PC-3 (cell line): ENCODE data around the gene RTP5. TPM values are rescaled to one million over a fixed set of nuclear protein-coding genes. Genes with fewer than 3 reads are reported as not detected.

ENCODE experiments used
- ATAC-seq: fragments of 200-7000 bp; cut with Tn5 transposase; 2 replicates; pipeline ENCODE4 v1.9.1; 2020; ENCODE audit warnings: mild to moderate bottlenecking, moderate library complexity
- BruUV-seq: library from RNA; stranded (reverse); fragments of 400-500 nt; replicated peaks from 2 replicates; lab custom pipeline; 2021; lab: Mats Ljungman, UMichigan
- CTCF ChIA-PET: fragments of 300-600 bp; sonication (Branson Sonifier 250); formaldehyde crosslinking; loops from one replicate; lab custom pipeline; 2022; ENCODE audit warnings: antibody characterized with exemption; lab: Charles Lee
- POLR2A ChIA-PET: fragments of 300-600 bp; sonication (Branson Sonifier 250); formaldehyde crosslinking; loops from one replicate; lab custom pipeline; 2022; ENCODE audit warnings: antibody characterized with exemption; ENCODE audit not compliant: unreplicated experiment; lab: Charles Lee
- DNase-seq: peaks from one replicate; pipeline ENCODE4 v3.0.0-alpha.2; 2015
- H2AFZ ChIP-seq: fragments of 300-600 bp; sonication (generic); 2 replicates; pipeline ENCODE4 v1.6.0; 2016; ENCODE audit warnings: antibody characterized with exemption, low read length
- H3F3A ChIP-seq: fragments of 300-600 bp; sonication (generic); one replicate; pipeline ENCODE4 v1.6.0; 2017; ENCODE audit warnings: antibody characterized with exemption, low read length, control low read depth, mild to moderate bottlenecking; ENCODE audit not compliant: unreplicated experiment
- H3K27ac ChIP-seq: fragments of 300-600 bp; sonication (generic); 2 replicates; pipeline ENCODE4 v1.5.1; 2016; ENCODE audit warnings: mild to moderate bottlenecking, low read length
- H3K27me3 ChIP-seq: fragments of 300-600 bp; sonication (generic); 2 replicates; pipeline ENCODE4 v1.6.1; 2016; ENCODE audit warnings: low read length, mixed read lengths
- H3K36me3 ChIP-seq: fragments of 300-600 bp; sonication (generic); 2 replicates; pipeline ENCODE4 v1.6.1; 2016; ENCODE audit warnings: low read depth, mixed run types, low read length, mixed read lengths
- H3K4me1 ChIP-seq: fragments of 300-600 bp; sonication (generic); 2 replicates; pipeline ENCODE4 v1.5.1; 2016; ENCODE audit warnings: low read length; ENCODE audit not compliant: insufficient read depth
- H3K4me2 ChIP-seq: fragments of 300-600 bp; sonication (generic); 2 replicates; pipeline ENCODE4 v1.6.0; 2016; ENCODE audit warnings: low read length
- H3K4me3 ChIP-seq: fragments of 300-600 bp; sonication (generic); 2 replicates; pipeline ENCODE4 v1.5.1; 2016; ENCODE audit warnings: mild to moderate bottlenecking, low read length, mixed read lengths
- H3K79me2 ChIP-seq: fragments of 300-600 bp; sonication (generic); 2 replicates; pipeline ENCODE4 v1.6.1; 2017; ENCODE audit warnings: low read length, mixed read lengths
- H3K9ac ChIP-seq: fragments of 300-600 bp; sonication (generic); 2 replicates; pipeline ENCODE4 v1.6.0; 2016; ENCODE audit warnings: mild to moderate bottlenecking, low read length
- H3K9me2 ChIP-seq: fragments of 300-600 bp; sonication (generic); replicated peaks from 2 replicates; pipeline ENCODE4 v1.6.1; 2016; ENCODE audit warnings: mixed run types, low read length, mixed read lengths
- H3K9me3 ChIP-seq: fragments of 300-600 bp; sonication (generic); 2 replicates; pipeline ENCODE4 v1.6.1; 2016; ENCODE audit warnings: low read length, mixed read lengths
- H4K20me1 ChIP-seq: fragments of 300-600 bp; sonication (generic); 2 replicates; pipeline ENCODE4 v1.6.1; 2016; ENCODE audit warnings: low read length, mixed read lengths
- CTCF ChIP-seq: fragments of 300-600 bp; sonication (generic); conservative IDR thresholded peaks from 2 replicates; pipeline ENCODE4 v1.5.1; 2017; ENCODE audit warnings: antibody characterized with exemption, low read depth, mild to moderate bottlenecking, low read length
- EZH2 ChIP-seq: fragments of 300-600 bp; sonication (generic); IDR thresholded peaks from one replicate; pipeline ENCODE4 v1.6.1; 2017; ENCODE audit warnings: antibody characterized with exemption, mild to moderate bottlenecking, low read length; ENCODE audit not compliant: unreplicated experiment
- EZH2phosphoT487 ChIP-seq: fragments of 300-600 bp; sonication (generic); IDR thresholded peaks from 2 replicates; pipeline ENCODE4 v1.6.1; 2018; ENCODE audit warnings: mild to moderate bottlenecking, antibody characterized with exemption, low read length, borderline replicate concordance
- intact Hi-C: fragments of 100-400 bp; cut with micrococcal nuclease; formaldehyde crosslinking; loops from 2 replicates; pipeline ENCODE4 v1.9.0; 2023
- total RNA-seq: library from RNA; depleted of rRNA; stranded (reverse); fragments of >200 nt; gene quantifications from 2 replicates; pipeline ENCODE4 v1.2.3, GENCODE V29; 2014

Gene RTP5
- total RNA-seq, 1 experiment from 2014 or later, result not detected

GRCh38 chr2:241865416-241865956, 4.0 kb upstream of the RTP5 start:
- ChIA-PET CTCF (no interaction called here), POLR2A (no interaction called here)
- intact Hi-C loops, result loop anchor here (10.0 kb wide), 1 partner anchor 131 kb away; the partner anchor contains the start of gene D2HGDH

GRCh38 chr2:241865957-241866789, 3.4 kb upstream of the RTP5 start:
- no peak overlapping the region for H3K27ac ChIP-seq
- ChIA-PET CTCF (no interaction called here), POLR2A (no interaction called here)
- no peaks in the 10 kb centered on the region for H3K79me2 ChIP-seq
- H3K9ac ChIP-seq, result no peak overlapping the region
- no peaks in the 10 kb centered on the region for H3K9me3 ChIP-seq
- H3K4me3 ChIP-seq, result no peak overlapping the region
- TF ChIP-seq CTCF (no peak), EZH2 (no peak), EZH2phosphoT487 (no peak)
- no peaks in the 10 kb centered on the region for H3K27me3 ChIP-seq
- H3K4me2 ChIP-seq, result no peak overlapping the region
- H3K4me1 ChIP-seq, result no peaks in the 10 kb centered on the region
- H3F3A ChIP-seq, result no peaks in the 10 kb centered on the region
- no peaks in the 10 kb centered on the region for H3K36me3 ChIP-seq
- H4K20me1 ChIP-seq, result no peaks in the 10 kb centered on the region
- no TSS peak for BruUV-seq
- H3K9me2 ChIP-seq, result no peaks in the 10 kb centered on the region
- no peak; the same call in 1 of the 2 replicates for ATAC-seq
- intact Hi-C loops, result loop anchor here (10.0 kb wide), 1 partner anchor 131 kb away; the partner anchor contains the start of gene D2HGDH
- no peak overlapping the region for H2AFZ ChIP-seq
- no peak for DNase-seq

More at GRCh38 chr2:241865416-241865956, 4.0 kb upstream of the RTP5 start:
- TF ChIP-seq EZH2phosphoT487, result no peak
- TF ChIP-seq EZH2, result no peak
- TF ChIP-seq CTCF, result no peak
- Histone ChIP-seq H3K9me2 (no peaks in the 10 kb centered on the region), H2AFZ (no peak overlapping the region), H3K79me2 (no peaks in the 10 kb centered on the region), H3F3A (no peaks in the 10 kb centered on the region), H3K4me2 (no peak overlapping the region), H4K20me1 (no peaks in the 10 kb centered on the region), H3K27ac (no peak overlapping the region), H3K27me3 (no peaks in the 10 kb centered on the region), H3K4me1 (no peaks in the 10 kb centered on the region), H3K9me3 (no peaks in the 10 kb centered on the region), H3K36me3 (no peaks in the 10 kb centered on the region), H3K4me3 (no peak overlapping the region), H3K9ac (no peak overlapping the region)
- ATAC-seq, result no peak
- no peak for DNase-seq
- BruUV-seq, result no TSS peak
